ENCODE measurements around the gene KLC1.
"Not testable (repeated sequence)": the region's sequence is repeated elsewhere in the genome, so short reads cannot be mapped to it uniquely, and the experiment has no call there.

Gene KLC1
- 52.9 to 103 (median 81.0) reads per million in 4 experiments for total RNA-seq

DNA sequence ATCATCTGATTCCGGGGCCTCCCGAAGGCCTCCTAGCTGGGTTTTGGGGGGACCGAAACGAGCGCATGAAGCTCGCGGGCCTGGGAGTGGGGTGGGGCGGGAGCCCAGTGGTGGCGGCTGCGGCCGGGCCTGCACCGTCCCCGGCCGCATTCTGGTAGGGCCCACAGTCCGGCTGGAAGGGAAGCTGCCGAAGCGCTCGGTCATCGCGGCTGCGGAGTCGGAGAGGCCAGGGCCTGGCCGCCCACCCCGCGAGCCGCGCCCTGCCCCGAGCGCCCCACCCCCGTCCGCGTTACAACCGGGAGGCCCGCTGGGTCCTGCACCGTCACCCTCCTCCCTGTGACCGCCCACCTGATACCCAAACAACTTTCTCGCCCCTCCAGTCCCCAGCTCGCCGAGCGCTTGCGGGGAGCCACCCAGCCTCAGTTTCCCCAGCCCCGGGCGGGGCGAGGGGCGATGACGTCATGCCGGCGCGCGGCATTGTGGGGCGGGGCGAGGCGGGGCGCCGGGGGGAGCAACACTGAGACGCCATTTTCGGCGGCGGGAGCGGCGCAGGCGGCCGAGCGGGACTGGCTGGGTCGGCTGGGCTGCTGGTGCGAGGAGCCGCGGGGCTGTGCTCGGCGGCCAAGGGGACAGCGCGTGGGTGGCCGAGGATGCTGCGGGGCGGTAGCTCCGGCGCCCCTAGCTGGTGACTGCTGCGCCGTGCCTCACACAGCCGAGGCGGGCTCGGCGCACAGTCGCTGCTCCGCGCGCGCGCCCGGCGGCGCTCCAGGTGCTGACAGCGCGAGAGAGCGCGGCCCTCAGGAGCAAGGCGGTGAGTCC lies at the start of gene KLC1:
TSS of gene KLC1 (plus strand) at position 528 of the 819 bp plus-strand sequence. CDS start 25,354 bp downstream, outside the sequence.
- peak; percentile 66 for DNase-seq

DNA sequence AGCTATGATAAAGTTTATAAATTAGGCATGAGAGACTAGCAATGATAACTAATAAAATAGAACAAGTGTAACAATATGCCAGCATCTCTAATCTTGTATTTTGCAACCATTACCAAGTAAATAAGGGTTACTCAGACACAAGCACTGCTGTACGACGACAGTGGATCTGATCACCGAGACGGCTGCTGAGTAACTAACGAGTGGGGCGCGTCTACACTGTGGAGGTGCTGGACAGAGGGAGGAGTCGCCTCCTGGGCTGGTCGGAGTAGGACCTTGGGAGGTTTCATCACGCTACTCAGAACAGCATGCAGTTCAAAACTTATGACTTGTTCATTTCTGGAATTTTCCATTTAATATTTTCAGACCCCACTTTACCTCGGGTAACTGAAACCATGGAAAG lies 47.8 kb upstream of the KLC1 start:
- DNase-seq = no peak

DNA sequence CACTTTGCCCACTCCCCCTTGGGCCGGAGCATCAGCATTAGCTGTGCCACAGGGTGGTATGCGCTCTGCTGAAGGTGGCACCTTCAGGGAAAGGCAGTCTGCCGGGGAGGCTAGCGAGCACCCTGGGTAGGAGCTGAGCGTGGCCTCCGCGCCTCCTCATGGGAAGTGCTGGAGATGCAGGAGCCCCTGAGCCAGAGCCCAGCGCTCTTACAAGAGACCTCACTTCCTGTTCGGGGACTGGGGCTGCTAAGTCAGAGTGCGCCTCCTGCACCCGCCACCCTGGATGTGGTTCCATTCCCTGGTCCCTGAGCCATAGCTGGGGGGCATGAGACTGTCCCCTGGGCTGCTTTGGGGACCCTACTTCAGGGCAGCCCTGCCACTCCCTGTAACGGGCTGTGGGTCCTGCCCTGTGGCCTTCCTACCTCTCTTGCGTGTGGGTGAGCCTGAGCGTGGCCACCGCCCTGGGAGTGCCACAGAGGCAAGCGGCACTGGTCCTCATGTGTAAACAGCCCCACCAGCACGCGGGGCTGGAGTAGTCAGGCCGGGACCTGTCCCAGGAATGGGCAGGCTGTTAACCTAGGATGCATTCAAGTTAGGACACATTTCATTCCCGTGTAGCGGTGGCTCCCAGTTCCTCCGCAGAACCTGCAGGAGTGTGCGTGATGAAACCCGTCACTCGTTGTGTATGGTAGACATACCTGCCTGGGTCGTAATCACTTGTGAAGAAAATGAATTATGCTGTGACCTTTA lies 46.9 kb upstream of the KLC1 start:
- DNase-seq = no peak

DNA sequence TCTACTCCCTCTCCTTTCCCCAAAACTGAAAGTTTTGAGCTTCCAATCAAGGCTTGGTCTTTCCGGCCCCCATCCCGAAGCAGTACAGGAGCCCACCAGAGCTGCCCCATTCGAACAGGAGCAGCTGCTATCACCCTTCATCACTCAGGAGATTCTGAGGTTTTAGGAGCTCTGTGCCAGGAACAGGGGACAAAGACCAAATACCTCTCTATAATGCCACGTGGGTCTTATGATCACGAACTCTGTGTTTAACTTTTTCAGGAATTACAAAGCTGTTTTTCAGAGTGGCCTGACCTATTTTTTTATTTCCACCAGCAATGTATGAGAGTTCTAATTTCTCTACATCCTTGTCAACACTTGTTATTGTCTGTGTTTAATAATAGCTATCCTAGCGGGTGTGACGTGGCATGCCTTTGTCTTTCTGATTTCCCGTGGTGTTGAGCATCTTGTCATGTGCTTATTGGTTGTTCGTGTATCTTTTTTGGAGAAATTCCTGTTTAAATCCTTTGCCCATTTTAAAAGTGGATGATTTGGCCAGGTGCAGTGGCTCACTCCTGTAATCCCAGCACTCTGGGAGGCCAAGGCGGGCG lies 44.6 kb upstream of the KLC1 start:
- no peak for DNase-seq

DNA sequence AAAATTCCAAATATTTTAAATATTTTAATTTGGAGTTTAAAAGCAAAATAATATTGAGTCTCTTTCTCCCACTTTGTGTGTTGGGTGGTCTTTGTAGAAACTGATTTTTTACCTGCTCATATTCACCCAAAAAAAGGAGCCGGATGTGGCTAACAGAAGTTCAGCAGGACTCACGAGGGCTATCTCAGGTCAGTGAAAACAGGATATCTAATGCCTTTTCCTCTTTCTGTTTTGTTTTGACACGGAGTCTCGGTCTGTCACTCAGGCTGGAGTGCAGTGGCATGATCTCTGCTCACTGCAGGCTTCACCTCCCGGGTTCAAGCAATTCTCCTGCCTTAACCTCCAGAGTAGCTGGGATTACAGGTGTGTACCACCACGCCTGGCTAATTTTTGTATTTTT lies 35.4 kb upstream of the KLC1 start:
- DNase-seq = no peak

DNA sequence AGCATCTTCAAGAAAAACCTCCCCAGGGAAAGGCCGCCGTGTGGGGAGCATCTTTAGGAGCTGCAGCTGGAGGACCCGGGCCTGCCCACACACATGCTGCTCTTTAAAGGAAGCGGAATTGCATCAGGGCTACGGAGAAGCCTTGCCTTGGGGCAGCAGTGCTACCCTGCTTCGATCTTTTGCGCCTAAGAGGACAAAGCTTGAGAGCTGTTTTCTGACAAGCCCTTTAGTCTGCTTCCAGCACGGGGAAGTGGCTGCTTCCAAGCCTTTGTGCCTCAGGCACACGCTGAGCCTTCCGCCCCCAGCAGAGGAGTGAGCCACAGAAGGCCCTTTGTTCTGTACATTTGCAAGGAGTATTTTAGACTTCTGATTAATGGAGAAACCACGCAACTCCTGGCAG lies 34.7 kb upstream of the KLC1 start:
- no peak for DNase-seq

DNA sequence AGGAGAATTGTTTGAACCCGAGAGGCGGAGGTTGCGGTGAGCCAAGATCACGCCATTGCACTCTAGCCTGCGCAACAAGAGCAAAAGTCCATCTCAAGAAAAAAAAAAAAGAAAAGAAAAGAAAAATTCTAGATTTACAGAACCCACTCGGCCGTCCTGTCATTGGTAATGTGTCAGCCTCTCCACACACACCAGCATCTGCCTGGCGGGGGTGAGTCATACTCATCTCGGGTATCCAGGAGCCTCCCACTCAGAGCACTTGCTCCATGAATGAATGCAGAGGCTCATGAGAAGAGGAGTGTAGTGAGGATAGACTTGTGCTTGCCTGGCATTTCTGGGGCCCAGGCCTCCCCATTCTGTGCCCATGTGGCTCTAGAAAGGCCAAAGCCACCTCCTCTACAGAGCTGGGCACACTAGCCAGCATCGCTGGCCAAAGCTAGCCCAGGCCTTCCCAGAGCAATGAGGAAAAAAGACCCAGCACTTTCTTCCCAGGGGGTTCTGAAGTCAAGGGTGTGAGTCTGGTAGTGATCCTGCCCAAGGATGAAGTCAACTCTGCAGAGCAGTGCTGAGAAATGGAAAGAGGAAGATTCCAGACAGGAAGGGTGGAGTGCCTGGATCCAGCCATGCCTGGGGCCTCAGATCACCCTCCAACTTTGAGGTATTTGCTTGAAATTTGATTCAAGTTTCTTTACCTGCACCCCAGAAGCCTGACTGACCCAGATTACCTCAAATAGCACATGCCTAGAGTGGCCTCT lies 31.2 kb upstream of the KLC1 start:
- no peak for DNase-seq

DNA sequence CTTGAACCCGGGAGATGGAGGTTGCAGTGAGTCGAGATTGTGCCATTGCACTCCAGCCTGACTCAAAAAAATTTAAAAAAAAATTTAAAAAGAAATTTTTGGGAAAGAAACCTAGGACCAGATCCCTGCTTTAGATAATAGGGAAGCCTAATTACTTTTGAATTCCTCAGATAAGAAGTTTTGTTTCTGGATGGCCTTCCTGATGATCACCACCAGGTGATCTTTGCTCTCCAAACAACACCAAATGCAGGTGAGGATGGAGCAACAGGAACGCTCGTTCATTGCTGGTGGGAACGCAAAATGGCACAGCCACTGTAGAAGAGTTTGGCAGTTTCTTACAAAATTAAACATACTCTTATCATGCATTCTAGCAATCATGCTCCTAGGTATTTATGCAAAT lies 28.5 kb upstream of the KLC1 start:
- no peak for DNase-seq

DNA sequence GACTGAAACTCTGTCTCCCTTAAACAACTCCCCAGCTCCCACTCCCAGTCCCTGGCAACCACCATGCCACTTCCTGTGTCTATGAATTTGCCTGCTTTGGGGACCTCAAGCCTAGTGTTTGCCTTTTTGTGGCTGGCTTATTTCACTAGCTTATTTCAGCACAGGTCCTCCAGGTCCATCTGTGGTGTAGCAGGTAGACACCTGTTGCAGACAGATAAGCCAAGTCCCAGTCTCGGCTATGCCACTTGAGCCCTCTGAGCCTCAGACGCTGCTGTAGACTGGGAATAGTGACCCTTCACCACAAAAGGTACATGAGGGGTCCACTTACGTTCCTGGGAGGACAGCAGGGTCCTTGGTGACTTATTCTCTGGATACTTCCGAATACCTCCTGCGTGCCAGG lies 24.4 kb upstream of the KLC1 start:
- no peak for DNase-seq

DNA sequence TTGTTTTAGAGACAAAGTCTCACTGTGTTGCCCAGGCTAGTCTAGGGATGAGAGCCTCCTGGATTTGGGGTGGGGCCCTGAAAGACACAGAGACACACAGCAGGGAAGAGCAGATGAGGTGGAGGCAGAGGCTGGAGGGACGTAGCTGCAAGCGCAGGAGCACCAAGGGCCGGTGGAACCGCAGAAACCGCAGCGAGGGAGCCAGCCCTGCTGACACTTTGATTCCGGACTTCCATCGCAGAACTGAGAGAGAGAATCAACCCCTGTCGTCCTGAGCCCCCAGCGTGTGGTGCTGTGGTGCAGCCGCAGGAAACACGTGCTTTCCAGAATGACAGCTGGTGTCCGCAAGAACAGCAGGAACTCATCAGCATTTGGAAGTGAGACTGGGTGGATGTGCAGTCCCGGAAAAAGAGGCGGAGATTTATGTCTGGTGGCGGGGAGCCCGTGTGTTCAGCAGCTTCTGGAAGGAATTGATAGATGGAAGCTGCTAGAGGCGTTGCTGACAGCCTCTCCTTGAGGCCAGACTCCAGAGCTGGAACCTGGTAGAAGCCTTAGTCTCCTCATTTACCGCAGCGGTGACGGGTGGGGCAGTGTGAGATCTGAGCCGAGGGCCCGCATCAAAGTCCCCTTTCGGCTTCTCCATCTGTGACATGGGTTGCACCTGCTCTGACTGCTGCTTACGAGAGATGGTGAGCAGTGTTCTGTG lies 21.9 kb upstream of the KLC1 start:
- DNase-seq = peak; percentile 19

DNA sequence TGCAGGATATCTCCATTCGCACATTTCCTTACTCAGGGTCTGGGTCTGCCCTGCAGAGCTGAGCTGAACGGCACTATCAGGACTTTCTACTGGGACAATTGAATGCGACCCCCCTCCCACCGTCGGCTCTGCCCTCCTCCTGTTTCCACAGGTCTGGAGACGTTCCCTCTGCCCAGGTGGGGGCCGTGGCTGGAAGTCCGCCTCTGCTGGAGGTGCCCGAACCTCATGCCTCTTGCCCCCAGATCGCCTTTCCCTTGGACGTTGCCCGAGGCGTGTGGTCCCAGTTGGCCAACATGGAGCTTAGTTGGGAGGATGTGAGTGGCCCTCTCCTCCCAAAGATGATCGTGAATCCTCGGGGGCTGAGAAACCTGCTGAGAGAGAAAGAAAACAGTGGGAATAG lies 21.2 kb upstream of the KLC1 start:
- no peak for DNase-seq

DNA sequence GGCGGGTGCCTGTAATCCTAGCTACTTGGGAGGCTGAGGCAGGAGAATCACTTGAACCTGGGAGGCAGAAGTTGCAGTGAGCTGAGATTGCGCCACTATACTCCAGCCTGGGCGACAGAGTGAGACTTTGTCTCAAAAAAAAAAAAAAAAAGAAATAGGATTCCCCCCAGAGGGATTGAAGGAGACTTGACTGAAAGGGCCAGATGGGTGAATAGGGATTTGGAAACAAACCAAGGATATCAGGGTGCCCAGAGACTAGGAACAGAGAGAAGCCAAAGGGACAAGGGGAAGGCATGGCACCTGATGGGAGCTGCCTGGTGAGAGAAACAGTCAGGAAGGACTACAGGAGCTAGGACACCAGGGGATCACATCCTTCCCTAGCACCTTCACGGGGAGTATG lies 19.9 kb upstream of the KLC1 start:
- DNase-seq = not testable (repeated sequence)

DNA sequence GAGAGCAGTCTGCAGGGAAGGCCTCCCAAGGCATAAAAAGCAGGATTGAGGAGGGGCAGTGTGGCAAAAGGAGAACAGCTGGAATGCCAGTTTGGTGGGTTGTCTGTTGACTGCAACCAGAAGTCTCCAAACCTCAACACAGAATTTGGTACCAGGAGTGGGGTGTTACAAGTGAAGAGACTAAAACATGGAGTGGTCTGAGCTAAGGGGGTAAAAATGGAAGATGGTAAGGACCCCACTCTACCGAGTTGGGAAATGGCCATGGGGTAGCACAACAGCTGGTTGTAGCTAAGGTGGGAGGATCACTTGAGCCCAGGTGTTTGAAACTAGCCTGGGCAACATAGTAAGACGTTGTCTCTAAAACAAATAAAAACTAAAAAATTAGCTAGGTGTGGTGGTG lies 17.8 kb upstream of the KLC1 start:
- DNase-seq = no peak

DNA sequence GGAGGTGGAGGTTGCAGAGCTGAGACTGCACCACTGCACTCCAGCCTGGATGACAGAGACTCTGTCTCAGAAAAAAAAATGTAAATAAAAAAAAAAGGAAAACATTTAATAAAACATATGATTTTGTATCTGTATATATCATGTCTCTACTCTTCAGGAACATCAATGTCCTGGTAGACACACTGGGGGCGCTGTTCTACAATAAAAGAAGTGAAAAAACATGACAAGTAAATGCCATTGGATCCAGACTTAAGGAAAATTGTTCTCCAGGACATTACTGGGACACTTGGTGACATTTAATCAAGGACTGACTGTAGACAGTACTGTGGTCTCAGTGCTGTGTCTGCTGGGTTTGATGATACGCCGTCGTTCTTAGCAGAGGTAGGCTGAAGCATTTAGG lies 15.5 kb upstream of the KLC1 start:
- DNase-seq = no peak

DNA sequence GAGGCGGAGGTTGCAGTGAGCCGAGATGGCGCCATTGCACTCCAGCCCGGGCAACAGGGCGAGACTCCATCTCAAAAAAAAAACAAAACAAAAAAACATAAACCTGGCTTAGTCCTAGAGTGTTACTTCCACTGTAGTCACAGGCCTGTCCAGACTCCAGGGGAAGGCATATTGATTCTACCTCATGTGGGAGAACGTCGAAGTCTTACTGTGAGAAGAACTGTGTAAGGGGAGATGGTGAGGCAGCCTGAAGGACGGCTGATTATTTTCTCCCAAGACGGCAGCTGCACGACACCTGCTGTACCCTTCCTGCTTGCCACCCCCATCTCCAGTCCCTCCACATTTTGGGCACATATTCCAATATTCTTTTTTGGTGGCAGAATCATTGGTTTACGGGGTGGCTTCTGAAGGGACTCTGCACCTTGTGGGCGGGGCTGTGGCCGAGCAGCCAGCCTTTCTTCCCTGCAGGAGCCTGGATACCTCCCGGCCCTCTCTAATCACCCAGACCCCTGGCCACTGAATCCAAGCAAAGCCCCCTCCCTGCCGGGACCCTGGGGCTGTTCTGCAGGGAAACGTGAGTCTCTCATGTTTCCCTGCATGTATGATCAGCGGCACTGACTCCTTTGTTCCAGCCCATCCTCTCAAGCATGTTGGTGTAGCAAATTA lies 12.2 kb upstream of the KLC1 start:
- DNase-seq = no peak

DNA sequence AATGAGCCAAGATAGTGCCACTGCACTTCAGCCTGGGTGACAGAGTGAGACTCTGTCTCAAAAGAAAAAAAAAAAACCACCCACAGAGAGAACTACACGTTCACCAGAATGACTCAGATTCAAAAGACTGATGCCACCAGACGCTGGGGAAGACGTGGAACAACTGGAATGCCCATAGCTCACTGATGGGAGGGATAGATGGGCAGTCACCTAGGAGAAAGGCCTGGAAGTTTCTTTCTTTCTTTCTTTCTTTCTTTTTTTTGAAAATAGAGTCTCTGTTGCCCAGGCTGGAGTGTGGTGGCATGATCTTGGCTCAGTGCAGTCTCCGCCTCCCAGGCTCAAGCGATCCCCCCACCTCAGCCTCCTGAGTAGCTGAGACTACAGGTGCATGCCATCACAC lies 10.0 kb upstream of the KLC1 start:
- no peak for DNase-seq

DNA sequence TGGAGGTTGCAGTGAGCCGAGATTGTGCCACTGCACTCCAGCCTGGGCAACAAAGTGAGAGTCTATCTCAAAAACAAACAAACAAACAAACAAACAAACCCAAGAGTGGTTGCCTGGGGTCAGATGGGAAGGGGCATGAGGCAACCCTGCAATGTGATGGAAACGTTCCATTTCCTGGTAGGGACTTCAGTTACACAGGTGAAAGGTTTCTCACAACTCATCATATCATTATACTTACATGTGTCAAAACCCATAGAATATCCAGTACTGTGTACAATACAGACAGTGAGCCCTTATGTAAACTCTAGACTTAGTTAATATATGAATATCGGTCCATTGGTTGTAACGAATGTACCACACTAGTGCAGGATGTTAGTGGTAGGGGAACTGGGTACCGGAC lies 7.2 kb upstream of the KLC1 start:
- no peak for DNase-seq

DNA sequence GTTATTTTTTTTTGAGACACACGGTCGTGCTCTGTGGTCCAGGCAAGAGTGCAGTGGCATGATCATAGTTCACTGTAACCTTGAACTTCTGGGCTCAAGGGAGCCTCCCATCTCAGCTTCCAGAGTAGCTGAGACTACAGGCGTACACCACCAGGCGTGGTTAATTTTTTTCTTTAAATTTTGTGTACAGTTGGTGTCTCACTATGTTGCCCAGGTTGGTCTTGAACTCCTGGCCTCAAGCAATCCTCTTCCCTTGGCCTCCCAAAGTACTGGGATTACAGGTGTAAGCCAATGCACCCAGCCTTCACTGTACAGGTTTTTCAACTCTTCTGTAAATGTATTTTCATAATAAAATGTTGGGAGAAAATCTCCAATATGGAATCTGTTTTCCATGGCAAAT lies 5.7 kb upstream of the KLC1 start:
- no peak for DNase-seq

DNA sequence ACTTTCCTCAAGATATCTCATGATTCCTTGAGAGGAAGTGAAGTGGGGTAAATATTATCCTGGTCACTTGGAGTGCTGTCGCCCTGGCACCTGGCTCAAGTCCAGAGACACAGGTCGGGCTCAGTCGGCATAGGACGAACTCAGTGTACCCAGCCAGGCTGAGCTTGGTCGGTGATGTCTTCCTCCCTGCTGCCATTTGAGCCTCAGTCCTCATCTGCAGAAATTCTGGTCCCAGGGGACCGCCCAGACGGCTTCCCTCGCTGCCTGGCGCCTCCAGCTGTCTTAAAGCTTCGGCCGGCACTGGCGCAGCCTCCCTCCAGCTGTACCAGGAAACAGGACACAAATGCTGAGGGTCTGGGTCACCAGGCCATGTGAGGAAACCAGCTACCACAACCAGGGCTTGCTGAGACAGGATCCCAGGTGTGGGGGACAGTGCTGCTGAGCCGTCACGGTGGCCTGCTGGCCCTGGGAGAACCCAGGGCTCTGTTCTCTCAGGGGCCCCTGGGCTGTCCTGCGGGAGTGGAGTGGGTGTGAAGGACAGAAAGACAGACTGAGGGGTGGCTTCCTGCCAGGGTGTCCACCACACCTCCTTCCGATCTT lies 5.0 kb upstream of the KLC1 start:
- DNase-seq = no peak

DNA sequence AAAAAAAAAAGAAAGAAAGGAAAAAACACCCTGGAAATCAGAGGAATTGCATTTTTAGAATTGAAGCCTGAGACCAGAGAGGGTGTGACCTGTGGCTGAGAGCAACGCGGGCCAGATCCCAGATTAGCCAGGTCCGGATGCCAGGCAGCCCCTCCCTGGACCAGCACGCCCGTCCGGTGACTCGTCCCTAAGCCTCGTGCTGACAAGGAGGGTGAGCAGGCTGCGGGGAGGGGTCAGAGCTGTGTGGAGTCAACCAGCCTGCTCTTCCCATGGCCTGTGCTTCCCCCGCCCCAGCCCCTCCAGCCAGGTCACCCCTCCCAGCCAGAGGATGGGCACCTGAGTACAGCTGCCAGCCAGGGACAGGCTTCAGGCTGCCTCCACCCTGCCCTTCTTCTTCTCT lies 4.2 kb upstream of the KLC1 start:
- no peak for DNase-seq

DNA sequence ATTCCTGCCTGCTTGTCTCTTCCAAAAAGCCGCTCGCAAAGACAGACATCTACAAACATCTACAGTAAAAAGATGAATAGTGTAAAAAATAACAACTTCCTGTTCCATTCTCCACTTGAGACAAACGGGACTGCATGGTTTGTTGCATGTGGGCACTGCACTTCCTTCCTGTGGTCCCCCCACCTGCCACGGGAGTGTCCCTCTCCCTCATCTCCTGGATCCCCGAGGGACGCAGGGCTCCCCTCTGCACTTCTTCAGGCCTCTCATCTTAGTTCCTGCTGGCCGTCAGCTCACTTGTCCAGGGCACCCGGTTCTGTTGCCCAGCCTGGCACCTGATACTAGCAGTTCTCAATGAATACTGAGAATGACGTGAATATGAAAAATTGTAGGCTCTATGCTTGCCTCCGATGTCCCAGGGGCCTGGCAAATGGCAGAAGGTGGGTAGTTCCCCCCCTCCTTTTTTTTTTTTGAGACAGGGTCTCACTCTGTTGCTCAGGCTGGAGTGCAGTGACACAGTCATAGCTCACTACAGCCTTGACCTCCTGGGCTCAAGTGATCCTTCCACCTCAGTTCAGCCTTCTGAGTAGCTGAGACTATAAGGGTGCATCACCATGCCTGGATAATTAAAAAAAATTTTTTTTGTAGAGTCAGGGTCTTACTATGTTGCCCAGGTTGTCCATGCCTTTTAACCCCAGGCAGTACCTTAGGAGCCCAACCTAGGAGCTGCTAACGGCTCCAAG lies 3.5 kb upstream of the KLC1 start:
- peak; percentile 32 for DNase-seq

Data from effector CD8-positive, alpha-beta T cell (primary cell).